CD4-positive, alpha-beta T cell treated with Interleukin-10 for 1 hour (primary cell): ENCODE measurements around the gene TNFRSF4.

Experiments
- DNase-seq: peaks from one replicate; pipeline ENCODE4 v3.0.0-alpha.2; 2020

Gene TNFRSF4

GRCh38 chr1:1232208-1232795, 18.3 kb upstream of the TNFRSF4 start, which contains the start of gene B3GALT6:
Gene B3GALT6, plus strand, starts transcription at chr1:1232237. Its CDS starts 42 bp downstream, at chr1:1232279.
- no peak for DNase-seq

- peak; percentile 97 for DNase-seq
Observed at GRCh38 chr1:1231400-1232207, 17.7 kb upstream of the TNFRSF4 start, which contains the start of gene SDF4. Gene SDF4, minus strand, starts transcription at chr1:1232001. Its CDS starts 3,229 bp downstream, at chr1:1228772.

- no peak for DNase-seq
Observed at GRCh38 chr1:1230656-1231399, 16.9 kb upstream of the TNFRSF4 start.

- no peak for DNase-seq
Observed at GRCh38 chr1:1229770-1230169, 15.8 kb upstream of the TNFRSF4 start.

GRCh38 chr1:1228596-1229321, 14.8 kb upstream of the TNFRSF4 start:
- no peak for DNase-seq

GRCh38 chr1:1228187-1228586, 14.2 kb upstream of the TNFRSF4 start:
- no peak for DNase-seq

- DNase-seq: no peak
Observed at GRCh38 chr1:1227386-1227785, 13.4 kb upstream of the TNFRSF4 start.

GRCh38 chr1:1226566-1227362, 12.8 kb upstream of the TNFRSF4 start:
- DNase-seq: no peak

- DNase-seq: no peak
Observed at GRCh38 chr1:1225913-1226312, 12.0 kb upstream of the TNFRSF4 start.

- DNase-seq: no peak
Observed at GRCh38 chr1:1225238-1225845, 11.4 kb upstream of the TNFRSF4 start.

- DNase-seq: no peak
Observed at GRCh38 chr1:1223891-1224290, 9.9 kb upstream of the TNFRSF4 start.

GRCh38 chr1:1223321-1223720, 9.4 kb upstream of the TNFRSF4 start:
- DNase-seq: no peak

- no peak for DNase-seq
Observed at GRCh38 chr1:1222575-1223225, 8.7 kb upstream of the TNFRSF4 start.

- no peak for DNase-seq
Observed at GRCh38 chr1:1221887-1222574, 8.1 kb upstream of the TNFRSF4 start.

- DNase-seq: no peak
Observed at GRCh38 chr1:1220197-1220596, 6.2 kb upstream of the TNFRSF4 start.

GRCh38 chr1:1219341-1219740, 5.4 kb upstream of the TNFRSF4 start:
- DNase-seq: peak; percentile 76

GRCh38 chr1:1218524-1219200, 4.7 kb upstream of the TNFRSF4 start:
- no peak for DNase-seq

- peak; percentile 42 for DNase-seq
Observed at GRCh38 chr1:1217621-1218523, 3.9 kb upstream of the TNFRSF4 start.
